Testis (tissue), 2 donors: Measurements from ENCODE around the gene PSMC3.

Experiments used
- POLR2A ChIP-seq: fragments of 450-650 bp; IDR thresholded peaks from one replicate; pipeline ENCODE4 v1.6.1; 2017; ENCODE audit warnings: antibody characterized with exemption, mild to moderate bottlenecking, moderate library complexity
- TF ChIP-seq, protein P1 (sequence below), 3 experiments: fragments of 450-650 bp in 2 of 3; fragments of 200-600 bp in 1 of 3; sonication (generic) in 1 of 3; IDR thresholded peaks; one replicate each; pipeline ENCODE4 v1.5.1; 2016 to 2019; ENCODE audit warnings: antibody characterized with exemption in 3 of 3, mild to moderate bottlenecking in 2 of 3, moderate library complexity in 1 of 3

DNA sequence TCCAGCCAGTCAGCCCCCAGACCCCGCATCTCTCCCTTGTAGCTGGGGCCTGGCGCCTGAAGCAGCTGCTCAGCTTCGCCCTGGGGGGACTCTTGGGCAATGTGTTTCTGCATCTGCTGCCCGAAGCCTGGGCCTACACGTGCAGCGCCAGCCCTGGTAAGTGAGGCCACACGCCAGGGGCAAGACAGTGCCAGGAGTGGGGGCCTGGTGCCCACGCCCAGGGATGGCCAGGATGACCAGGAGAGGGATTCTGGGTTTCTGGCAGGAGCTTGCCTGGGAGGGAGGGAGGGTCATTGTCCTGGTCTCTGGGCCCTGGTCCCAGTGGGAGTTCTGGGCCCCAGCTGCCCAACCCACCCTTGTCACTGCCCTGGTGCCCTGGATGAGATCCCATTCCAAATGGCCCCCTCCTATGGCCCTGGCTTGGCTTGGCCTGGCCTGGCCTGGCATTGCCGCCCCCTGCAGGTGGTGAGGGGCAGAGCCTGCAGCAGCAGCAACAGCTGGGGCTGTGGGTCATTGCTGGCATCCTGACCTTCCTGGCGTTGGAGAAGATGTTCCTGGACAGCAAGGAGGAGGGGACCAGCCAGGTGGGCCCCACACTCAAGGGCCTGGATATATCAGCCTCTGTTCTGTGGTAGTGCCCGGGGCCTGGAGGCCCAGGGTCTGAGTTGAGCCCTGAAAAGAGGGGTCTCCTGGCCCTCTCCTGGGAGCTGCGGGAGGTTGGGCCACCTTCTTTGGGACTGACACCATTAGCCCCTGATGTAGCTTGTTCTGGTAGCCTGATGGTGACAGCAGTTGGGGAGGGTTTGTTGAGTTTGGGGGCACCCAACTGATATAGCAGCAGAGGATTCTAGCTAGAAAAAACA, 14.1 kb downstream of the PSMC3 start:
- TF ChIP-seq, protein P1, sequence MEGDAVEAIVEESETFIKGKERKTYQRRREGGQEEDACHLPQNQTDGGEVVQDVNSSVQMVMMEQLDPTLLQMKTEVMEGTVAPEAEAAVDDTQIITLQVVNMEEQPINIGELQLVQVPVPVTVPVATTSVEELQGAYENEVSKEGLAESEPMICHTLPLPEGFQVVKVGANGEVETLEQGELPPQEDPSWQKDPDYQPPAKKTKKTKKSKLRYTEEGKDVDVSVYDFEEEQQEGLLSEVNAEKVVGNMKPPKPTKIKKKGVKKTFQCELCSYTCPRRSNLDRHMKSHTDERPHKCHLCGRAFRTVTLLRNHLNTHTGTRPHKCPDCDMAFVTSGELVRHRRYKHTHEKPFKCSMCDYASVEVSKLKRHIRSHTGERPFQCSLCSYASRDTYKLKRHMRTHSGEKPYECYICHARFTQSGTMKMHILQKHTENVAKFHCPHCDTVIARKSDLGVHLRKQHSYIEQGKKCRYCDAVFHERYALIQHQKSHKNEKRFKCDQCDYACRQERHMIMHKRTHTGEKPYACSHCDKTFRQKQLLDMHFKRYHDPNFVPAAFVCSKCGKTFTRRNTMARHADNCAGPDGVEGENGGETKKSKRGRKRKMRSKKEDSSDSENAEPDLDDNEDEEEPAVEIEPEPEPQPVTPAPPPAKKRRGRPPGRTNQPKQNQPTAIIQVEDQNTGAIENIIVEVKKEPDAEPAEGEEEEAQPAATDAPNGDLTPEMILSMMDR (IDR thresholded peaks at IDR 0.05): peak; percentile 33 to 72 (median 46)
- TF ChIP-seq POLR2A: no peak
